GM23338 (cell line): ENCODE measurements around the gene TMEM212. TPM values are rescaled to one million over a fixed set of nuclear protein-coding genes. Genes with fewer than 3 reads are reported as not detected.

ENCODE experiments used
- ATAC-seq: fragments of 200-7000 bp; cut with Tn5 transposase; 3 replicates; pipeline ENCODE4 v1.9.1; 2020
- DNase-seq: peaks from one replicate; pipeline ENCODE4 v3.0.0-alpha.2; 2015; ENCODE audit warnings: low spot score
- H2AFZ ChIP-seq: fragments of 200-600 bp; sonication (generic); 2 replicates; pipeline ENCODE4 v1.8.0; 2016; ENCODE audit warnings: antibody characterized with exemption, mild to moderate bottlenecking, moderate library complexity
- H3F3A ChIP-seq: fragments of 200-600 bp; sonication (generic); replicated peaks from 2 replicates; pipeline ENCODE4 v1.8.0; 2017; ENCODE audit warnings: antibody characterized with exemption, mixed run types, low read depth
- H3K27ac ChIP-seq: fragments of 200-600 bp; sonication (generic); 2 replicates; pipeline ENCODE4 v1.6.1; 2016; ENCODE audit warnings: low read depth
- H3K27me3 ChIP-seq: fragments of 200-600 bp; sonication (generic); 2 replicates; pipeline ENCODE4 v1.8.0; 2016; ENCODE audit warnings: mild to moderate bottlenecking, mixed run types, moderate library complexity; ENCODE audit not compliant: insufficient read depth
- H3K36me3 ChIP-seq: fragments of 200-600 bp; sonication (generic); 2 replicates; pipeline ENCODE4 v1.8.0; 2016; ENCODE audit warnings: mild to moderate bottlenecking; ENCODE audit not compliant: insufficient read depth
- H3K4me1 ChIP-seq: fragments of 200-600 bp; sonication (generic); 2 replicates; pipeline ENCODE4 v1.8.0; 2016; ENCODE audit warnings: mild to moderate bottlenecking, moderate library complexity; ENCODE audit not compliant: insufficient read depth
- H3K4me2 ChIP-seq: fragments of 200-600 bp; sonication (generic); 2 replicates; pipeline ENCODE4 v1.7.1; 2017; ENCODE audit warnings: mixed run types
- H3K4me3 ChIP-seq: fragments of 200-600 bp; sonication (generic); 2 replicates; pipeline ENCODE4 v1.6.1; 2016; ENCODE audit warnings: mixed run types
- H3K79me2 ChIP-seq: fragments of 200-600 bp; sonication (generic); replicated peaks from 2 replicates; pipeline ENCODE4 v1.8.0; 2017; ENCODE audit warnings: mild to moderate bottlenecking; ENCODE audit not compliant: insufficient read depth
- H3K9me2 ChIP-seq: fragments of 200-600 bp; sonication (generic); 2 replicates; pipeline ENCODE4 v1.8.0; 2017; ENCODE audit not compliant: insufficient read depth
- H4K20me1 ChIP-seq: fragments of 200-600 bp; sonication (generic); replicated peaks from 2 replicates; pipeline ENCODE4 v1.8.0; 2017; ENCODE audit warnings: mild to moderate bottlenecking; ENCODE audit not compliant: insufficient read depth
- H3K27ac Mint-ChIP-seq: 2 replicates; pipeline ENCODE4 v1.8.0; 2020; ENCODE audit warnings: inconsistent platforms, mild to moderate bottlenecking, moderate library complexity, mixed read lengths
- H3K27me3 Mint-ChIP-seq: 3 replicates; pipeline ENCODE4 v1.8.0; 2022; ENCODE audit warnings: low read depth, mild to moderate bottlenecking, moderate library complexity, mixed read lengths, inconsistent platforms; ENCODE audit not compliant: insufficient read depth, poor library complexity
- H3K36me3 Mint-ChIP-seq: 3 replicates; pipeline ENCODE4 v1.8.0; 2021; ENCODE audit warnings: low read depth, mild to moderate bottlenecking, inconsistent platforms, moderate library complexity, mixed read lengths
- H3K4me1 Mint-ChIP-seq: 3 replicates; pipeline ENCODE4 v1.8.0; 2020; ENCODE audit warnings: mild to moderate bottlenecking, inconsistent platforms, mixed read lengths
- H3K4me3 Mint-ChIP-seq: 3 replicates; pipeline ENCODE4 v1.8.0; 2021; ENCODE audit warnings: moderate library complexity, mild to moderate bottlenecking, inconsistent platforms, mixed read lengths
- H3K9me3 Mint-ChIP-seq: 3 replicates; pipeline ENCODE4 v1.8.0; 2020; ENCODE audit warnings: moderate library complexity, mild to moderate bottlenecking, inconsistent platforms, mixed read lengths
- CREB1 ChIP-seq: fragments of 250-450 bp; sonication (Bioruptor Pico); IDR thresholded peaks from 2 replicates; pipeline ENCODE4 v1.5.0; 2020; ENCODE audit warnings: low read depth, mild to moderate bottlenecking, moderate library complexity
- CTCF ChIP-seq, 2 experiments: fragments of 200-600 bp in 1 of 2; sonication (generic) in 1 of 2; conservative IDR thresholded peaks; 2 replicates each; pipeline versions ENCODE4 v1.5.1 to v1.6.1; 2016 to 2017; ENCODE audit warnings: antibody characterized with exemption in 2 of 2, low read depth in 2 of 2, mild to moderate bottlenecking in 2 of 2, moderate library complexity in 1 of 2
- EZH2 ChIP-seq: fragments of 200-600 bp; sonication (generic); IDR thresholded peaks from one replicate; pipeline ENCODE4 v1.8.0; 2017; ENCODE audit warnings: antibody characterized with exemption, mild to moderate bottlenecking, low read depth; ENCODE audit not compliant: unreplicated experiment
- EZH2phosphoT487 ChIP-seq: fragments of 200-600 bp; sonication (generic); IDR thresholded peaks from one replicate; pipeline ENCODE4 v1.8.1; 2018; ENCODE audit warnings: antibody characterized with exemption; ENCODE audit not compliant: unreplicated experiment
- JUNB ChIP-seq: IDR thresholded peaks from one replicate; pipeline ENCODE4 v1.6.1; 2016; ENCODE audit warnings: antibody characterized with exemption; ENCODE audit not compliant: unreplicated experiment
- NANOG ChIP-seq: IDR thresholded peaks from 2 replicates; pipeline ENCODE4 v1.6.1; 2016; ENCODE audit warnings: antibody characterized with exemption, borderline replicate concordance
- POLR2AphosphoS5 ChIP-seq: IDR thresholded peaks from 2 replicates; pipeline ENCODE4 v1.6.1; 2016; ENCODE audit warnings: antibody characterized with exemption, low read depth
- STAT1 ChIP-seq: IDR thresholded peaks from one replicate; pipeline ENCODE4 v1.6.1; 2016; ENCODE audit warnings: antibody characterized with exemption; ENCODE audit not compliant: unreplicated experiment
- ZNF114 ChIP-seq: fragments of 250-450 bp; sonication (Bioruptor Pico); IDR thresholded peaks from 2 replicates; pipeline ENCODE4 v1.5.0; 2020; ENCODE audit warnings: mild to moderate bottlenecking, moderate library complexity
- ZNF331 ChIP-seq: fragments of 250-450 bp; sonication (Bioruptor Pico); IDR thresholded peaks from 2 replicates; pipeline ENCODE4 v1.5.0; 2020; ENCODE audit warnings: low read depth, mild to moderate bottlenecking, moderate library complexity
- ZNF462 ChIP-seq: fragments of 250-450 bp; sonication (Bioruptor Pico); IDR thresholded peaks from 2 replicates; pipeline ENCODE4 v1.5.0; 2020; ENCODE audit warnings: mild to moderate bottlenecking, moderate library complexity
- polyA plus RNA-seq: library from polyadenylated mRNA; unstranded; fragments of >200 nt; fragmentation: Nextera tagmentation; extraction: Ambion mirVana; gene quantifications from 2 replicates; pipeline ENCODE4 v1.2.1, GENCODE V29; 2016
- total RNA-seq: library from RNA; depleted of rRNA; stranded (reverse); fragments of >200 nt; shearing (Covaris generic); gene quantifications from 2 replicates; pipeline ENCODE4 v1.2.3, GENCODE V29; 2014
- TF ChIP-seq, protein P1 (sequence below): IDR thresholded peaks from one replicate; pipeline ENCODE4 v1.6.1; 2018; ENCODE audit warnings: antibody characterized with exemption; ENCODE audit not compliant: unreplicated experiment
- TF ChIP-seq, protein P2 (sequence below): IDR thresholded peaks from 2 replicates; pipeline ENCODE4 v1.6.1; 2016; ENCODE audit warnings: antibody characterized with exemption

Gene TMEM212
- total and polyA plus RNA-seq, 2 experiments from 2014 or later, result not detected

- TF ChIP-seq ZNF462 (CRISPR knock-in tag) (no peak), POLR2AphosphoS5 (no peak)
Observed at GRCh38 chr3:171807129-171807675, 35.9 kb upstream of the TMEM212 start (continued).

- H3K27ac ChIP-seq, result no peak overlapping the region
- ATAC-seq (no peak), DNase-seq (no peak)
- no peak overlapping the region for H3K4me3 Mint-ChIP-seq
- H3K36me3 ChIP-seq, result no peaks in the 10 kb centered on the region
- peaks cover 4% of the 10 kb centered on the region; the same call in 2 of the 3 replicates for H3K4me1 Mint-ChIP-seq
- H2AFZ ChIP-seq, result no peak overlapping the region
- H3K4me3 ChIP-seq, result no peak overlapping the region
- H3K27me3 Mint-ChIP-seq, result peaks cover 19% of the 10 kb centered on the region
- no peaks in the 10 kb centered on the region for H3K9me3 Mint-ChIP-seq
- peaks cover 4% of the 10 kb centered on the region; the same call in 1 of the 2 replicates for H3K9me2 ChIP-seq
- peaks cover 41% of the 10 kb centered on the region for H3K27me3 ChIP-seq
- H3K36me3 Mint-ChIP-seq, result no peaks in the 10 kb centered on the region
- H3K79me2 ChIP-seq, result no peaks in the 10 kb centered on the region
- H4K20me1 ChIP-seq, result no peaks in the 10 kb centered on the region
- no peaks in the 10 kb centered on the region; the same call in 1 of the 2 replicates for H3F3A ChIP-seq
- H3K27ac Mint-ChIP-seq, result no peak overlapping the region
- H3K4me1 ChIP-seq, result no peaks in the 10 kb centered on the region
- no peak overlapping the region for H3K4me2 ChIP-seq
- TF ChIP-seq ZNF114 (no peak), JUNB (no peak), CTCF (conservative IDR thresholded peaks at IDR 0.05; ENCODE audit: low read depth in 2 of 2) (no peak), POLR2AphosphoS5 (no peak), STAT1 (no peak), EZH2 (no peak), CREB1 (CRISPR knock-in tag) (no peak), NANOG (no peak), EZH2phosphoT487 (no peak), ZNF331 (CRISPR knock-in tag) (no peak)
- TF ChIP-seq, protein P1, sequence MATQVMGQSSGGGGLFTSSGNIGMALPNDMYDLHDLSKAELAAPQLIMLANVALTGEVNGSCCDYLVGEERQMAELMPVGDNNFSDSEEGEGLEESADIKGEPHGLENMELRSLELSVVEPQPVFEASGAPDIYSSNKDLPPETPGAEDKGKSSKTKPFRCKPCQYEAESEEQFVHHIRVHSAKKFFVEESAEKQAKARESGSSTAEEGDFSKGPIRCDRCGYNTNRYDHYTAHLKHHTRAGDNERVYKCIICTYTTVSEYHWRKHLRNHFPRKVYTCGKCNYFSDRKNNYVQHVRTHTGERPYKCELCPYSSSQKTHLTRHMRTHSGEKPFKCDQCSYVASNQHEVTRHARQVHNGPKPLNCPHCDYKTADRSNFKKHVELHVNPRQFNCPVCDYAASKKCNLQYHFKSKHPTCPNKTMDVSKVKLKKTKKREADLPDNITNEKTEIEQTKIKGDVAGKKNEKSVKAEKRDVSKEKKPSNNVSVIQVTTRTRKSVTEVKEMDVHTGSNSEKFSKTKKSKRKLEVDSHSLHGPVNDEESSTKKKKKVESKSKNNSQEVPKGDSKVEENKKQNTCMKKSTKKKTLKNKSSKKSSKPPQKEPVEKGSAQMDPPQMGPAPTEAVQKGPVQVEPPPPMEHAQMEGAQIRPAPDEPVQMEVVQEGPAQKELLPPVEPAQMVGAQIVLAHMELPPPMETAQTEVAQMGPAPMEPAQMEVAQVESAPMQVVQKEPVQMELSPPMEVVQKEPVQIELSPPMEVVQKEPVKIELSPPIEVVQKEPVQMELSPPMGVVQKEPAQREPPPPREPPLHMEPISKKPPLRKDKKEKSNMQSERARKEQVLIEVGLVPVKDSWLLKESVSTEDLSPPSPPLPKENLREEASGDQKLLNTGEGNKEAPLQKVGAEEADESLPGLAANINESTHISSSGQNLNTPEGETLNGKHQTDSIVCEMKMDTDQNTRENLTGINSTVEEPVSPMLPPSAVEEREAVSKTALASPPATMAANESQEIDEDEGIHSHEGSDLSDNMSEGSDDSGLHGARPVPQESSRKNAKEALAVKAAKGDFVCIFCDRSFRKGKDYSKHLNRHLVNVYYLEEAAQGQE, result no peak
- TF ChIP-seq, protein P2, sequence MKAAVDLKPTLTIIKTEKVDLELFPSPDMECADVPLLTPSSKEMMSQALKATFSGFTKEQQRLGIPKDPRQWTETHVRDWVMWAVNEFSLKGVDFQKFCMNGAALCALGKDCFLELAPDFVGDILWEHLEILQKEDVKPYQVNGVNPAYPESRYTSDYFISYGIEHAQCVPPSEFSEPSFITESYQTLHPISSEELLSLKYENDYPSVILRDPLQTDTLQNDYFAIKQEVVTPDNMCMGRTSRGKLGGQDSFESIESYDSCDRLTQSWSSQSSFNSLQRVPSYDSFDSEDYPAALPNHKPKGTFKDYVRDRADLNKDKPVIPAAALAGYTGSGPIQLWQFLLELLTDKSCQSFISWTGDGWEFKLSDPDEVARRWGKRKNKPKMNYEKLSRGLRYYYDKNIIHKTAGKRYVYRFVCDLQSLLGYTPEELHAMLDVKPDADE, result no peak
Observed at GRCh38 chr3:171807806-171808205, 35.3 kb upstream of the TMEM212 start.
